Cardiac fibroblast (primary cell): ENCODE measurements around the gene VKORC1.
A peak's percentile ranks its signal among the peaks of the same experiment; 100 is the strongest.
"Not testable (repeated sequence)": the region's sequence is repeated elsewhere in the genome, so short reads cannot be mapped to it uniquely, and the experiment has no call there.

ENCODE experiments used
- DNase-seq, 2 donors: peaks; one replicate each; pipeline versions ENCODE4 v3.0.0 to v3.0.0-alpha.2; 2010; ENCODE audit warnings: low read depth in 2 of 2
- H3K4me3 ChIP-seq, 2 donors: replicated peaks in 1 of 2; 1 replicate in 1 of 2; 2 replicates in 1 of 2; pipeline ENCODE4 v1.5.1; 2011; ENCODE audit warnings: low read depth in 2 of 2, low read length in 2 of 2, mild to moderate bottlenecking in 2 of 2, moderate library complexity in 1 of 2
- CTCF ChIP-seq: IDR thresholded peaks from one replicate; pipeline ENCODE4 v1.5.1; 2011; ENCODE audit warnings: low read depth, mild to moderate bottlenecking, low read length, inconsistent platforms

Gene VKORC1

DNA sequence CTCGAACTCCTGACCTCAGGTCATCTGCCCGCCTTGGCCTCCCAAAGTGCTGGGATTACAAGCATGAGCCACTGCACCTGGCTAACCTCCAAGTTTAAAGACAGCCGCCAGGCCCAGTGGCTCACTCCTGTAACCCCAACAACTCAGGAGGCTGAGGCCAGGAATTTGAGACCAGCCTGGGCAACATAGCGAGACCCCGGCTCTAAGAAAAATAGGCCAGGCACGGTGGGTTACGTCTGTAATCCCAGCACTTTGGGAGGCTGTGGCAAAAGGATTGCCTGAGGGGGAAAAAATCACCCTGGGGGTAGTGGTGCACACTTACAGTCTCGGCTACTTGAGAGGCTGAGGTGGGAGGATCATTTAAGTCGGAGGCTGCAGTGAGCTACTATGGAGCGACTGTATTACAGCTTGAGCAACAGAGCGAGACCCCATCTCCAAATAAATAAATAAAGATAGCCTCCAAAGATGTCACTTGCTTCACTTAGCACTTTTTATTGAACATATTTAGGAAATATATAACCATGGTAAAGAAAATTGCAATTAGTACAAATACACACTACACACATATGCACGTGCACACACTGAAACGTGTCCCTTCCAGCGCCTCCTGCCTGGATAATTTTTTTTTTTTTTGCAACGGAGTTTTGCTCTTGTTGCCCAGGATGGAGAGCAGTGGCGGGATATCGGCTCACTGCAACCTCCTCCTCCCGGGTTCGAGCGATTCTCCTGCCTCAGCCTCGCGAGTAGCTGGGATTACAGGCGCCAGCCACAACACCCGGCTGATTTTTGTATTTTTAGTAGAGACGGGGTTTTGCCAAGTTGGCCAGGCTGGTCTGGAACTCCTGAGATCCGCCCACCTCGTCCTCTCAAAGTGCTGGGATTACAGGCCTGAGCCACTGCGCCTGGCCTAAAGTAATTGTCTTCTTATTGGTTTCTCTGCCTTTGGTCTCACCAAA, 12.2 kb upstream of the VKORC1 start:
- no peak for DNase-seq
- TF ChIP-seq CTCF: no peak
- no peak overlapping the region for H3K4me3 ChIP-seq

- DNase-seq: peak; percentile 66 to 71
- TF ChIP-seq CTCF: peak; percentile 82
- no peak overlapping the region for H3K4me3 ChIP-seq
These were observed 11.1 kb upstream of the VKORC1 start for GRCh38 chr16:31105677-31106213.

DNA sequence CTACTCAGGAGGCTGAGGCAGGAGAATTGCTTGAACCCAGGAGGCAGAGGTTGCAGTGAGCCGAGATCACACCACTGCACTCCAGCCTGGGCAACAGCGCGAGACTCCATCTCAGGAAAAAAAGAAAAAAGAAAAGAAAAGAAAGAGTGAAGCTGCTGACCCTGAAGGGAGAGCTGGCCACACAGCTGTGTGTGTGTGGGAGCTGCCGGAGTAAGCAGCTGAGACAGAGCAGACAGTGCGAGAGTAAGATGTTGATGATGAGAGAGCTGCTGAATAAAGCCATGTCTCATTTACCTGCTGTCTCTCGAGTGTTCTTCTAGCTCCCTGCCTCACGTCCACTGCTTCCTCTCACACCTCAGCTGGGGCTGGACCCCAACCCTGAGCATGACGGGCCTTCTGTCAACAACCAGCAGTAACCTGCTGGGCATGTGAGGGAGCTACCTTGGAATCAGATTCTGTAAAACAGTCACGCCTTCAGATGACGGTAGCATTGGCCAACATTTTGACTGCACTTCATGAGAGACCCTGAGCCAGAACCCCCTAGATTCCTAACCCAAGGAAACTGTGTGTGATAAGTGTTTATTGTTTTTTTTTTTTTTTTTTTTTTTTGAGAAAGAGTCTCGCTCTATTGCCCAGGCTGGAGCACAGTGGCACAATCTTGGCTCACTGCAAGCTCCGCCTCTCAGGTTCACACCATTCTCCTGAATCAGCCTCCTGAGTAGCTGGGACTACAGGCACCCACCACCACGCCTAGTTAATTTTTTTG, 6.5 kb upstream of the VKORC1 start:
- DNase-seq, H3K4me3 ChIP-seq: not testable (repeated sequence)

DNA sequence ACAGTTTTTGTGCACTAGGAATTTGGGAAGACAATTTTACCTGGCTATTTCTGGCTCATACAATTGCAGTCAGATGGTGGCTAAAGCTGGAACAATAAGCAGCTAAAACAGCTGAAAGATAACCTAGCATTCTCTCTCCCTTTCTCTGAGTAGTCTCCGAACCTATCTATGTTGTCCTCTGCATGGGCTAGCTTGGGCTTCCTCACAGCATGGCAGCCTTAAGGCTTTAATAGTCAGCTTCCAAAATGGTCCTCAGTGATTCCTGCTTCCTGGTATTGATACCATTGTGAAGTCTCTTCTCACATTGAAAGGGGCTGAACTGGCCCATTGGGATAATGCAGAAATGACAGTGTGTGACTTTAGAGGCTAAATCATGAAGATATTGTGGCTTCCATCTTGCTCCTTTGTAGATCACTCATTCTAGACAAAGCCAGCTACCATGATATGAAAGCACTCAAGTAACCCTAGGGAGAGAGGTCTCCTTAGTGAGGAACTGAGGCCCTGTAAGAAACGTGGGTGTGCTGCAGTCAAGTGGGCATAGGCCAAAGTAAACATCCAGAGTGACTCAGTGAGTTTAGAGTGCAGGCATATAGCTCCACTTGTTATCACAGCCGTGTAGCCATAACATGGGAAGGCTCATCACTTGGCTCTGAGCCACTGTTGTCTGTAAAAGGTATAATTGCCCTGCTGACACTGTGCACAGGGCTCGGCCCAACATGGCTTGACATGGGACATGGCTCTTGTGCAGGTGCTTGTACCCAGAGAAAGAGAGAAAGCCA, 5.5 kb upstream of the VKORC1 start:
- no peak for TF ChIP-seq CTCF
- DNase-seq: peak in 1 of 2 donors; percentile 77
- no peak overlapping the region for H3K4me3 ChIP-seq

GRCh38 chr16:31094088-31094423, 541 bp downstream of the VKORC1 start:
- TF ChIP-seq CTCF: no peak
- H3K4me3 ChIP-seq: peak overlapping the region; percentile 75 to 99
- peak in 1 of 2 donors; percentile 29 for DNase-seq

DNA sequence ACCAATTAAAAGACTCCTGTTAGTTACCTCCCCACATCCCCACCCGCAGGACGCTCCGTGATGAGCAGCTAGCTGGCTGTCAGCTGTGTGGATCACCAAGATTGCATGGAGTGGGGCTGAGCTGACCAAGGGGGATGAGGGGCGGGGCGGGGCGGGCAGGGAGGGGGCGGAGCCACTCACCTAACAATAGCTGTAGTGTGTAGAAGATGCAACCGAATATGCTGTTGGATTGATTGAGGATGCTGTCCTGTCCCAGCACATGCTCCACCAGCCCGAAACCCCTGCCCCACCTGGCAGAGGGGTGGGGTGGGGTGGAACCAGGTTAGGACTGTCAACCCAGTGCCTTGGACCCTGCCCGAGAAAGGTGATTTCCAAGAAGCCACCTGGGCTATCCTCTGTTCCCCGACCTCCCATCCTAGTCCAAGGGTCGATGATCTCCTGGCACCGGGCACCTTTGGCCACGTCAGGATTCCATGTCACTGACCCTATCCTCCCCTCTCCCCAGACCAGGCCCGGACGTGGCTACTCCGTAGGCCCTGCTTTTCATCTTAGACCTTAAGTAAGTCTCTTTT, 1.4 kb downstream of the VKORC1 start:
- H3K4me3 ChIP-seq: peak overlapping the region; percentile 75 to 99
- peak; percentile 27 to 37 for DNase-seq
- TF ChIP-seq CTCF: no peak
